ENCODE measurements around the gene POLR1E.

The POLR1E gene

GRCh38 chr9:37449862-37450632, 35.7 kb upstream of the POLR1E start:
- TF ChIP-seq, protein P1, sequence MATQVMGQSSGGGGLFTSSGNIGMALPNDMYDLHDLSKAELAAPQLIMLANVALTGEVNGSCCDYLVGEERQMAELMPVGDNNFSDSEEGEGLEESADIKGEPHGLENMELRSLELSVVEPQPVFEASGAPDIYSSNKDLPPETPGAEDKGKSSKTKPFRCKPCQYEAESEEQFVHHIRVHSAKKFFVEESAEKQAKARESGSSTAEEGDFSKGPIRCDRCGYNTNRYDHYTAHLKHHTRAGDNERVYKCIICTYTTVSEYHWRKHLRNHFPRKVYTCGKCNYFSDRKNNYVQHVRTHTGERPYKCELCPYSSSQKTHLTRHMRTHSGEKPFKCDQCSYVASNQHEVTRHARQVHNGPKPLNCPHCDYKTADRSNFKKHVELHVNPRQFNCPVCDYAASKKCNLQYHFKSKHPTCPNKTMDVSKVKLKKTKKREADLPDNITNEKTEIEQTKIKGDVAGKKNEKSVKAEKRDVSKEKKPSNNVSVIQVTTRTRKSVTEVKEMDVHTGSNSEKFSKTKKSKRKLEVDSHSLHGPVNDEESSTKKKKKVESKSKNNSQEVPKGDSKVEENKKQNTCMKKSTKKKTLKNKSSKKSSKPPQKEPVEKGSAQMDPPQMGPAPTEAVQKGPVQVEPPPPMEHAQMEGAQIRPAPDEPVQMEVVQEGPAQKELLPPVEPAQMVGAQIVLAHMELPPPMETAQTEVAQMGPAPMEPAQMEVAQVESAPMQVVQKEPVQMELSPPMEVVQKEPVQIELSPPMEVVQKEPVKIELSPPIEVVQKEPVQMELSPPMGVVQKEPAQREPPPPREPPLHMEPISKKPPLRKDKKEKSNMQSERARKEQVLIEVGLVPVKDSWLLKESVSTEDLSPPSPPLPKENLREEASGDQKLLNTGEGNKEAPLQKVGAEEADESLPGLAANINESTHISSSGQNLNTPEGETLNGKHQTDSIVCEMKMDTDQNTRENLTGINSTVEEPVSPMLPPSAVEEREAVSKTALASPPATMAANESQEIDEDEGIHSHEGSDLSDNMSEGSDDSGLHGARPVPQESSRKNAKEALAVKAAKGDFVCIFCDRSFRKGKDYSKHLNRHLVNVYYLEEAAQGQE (IDR thresholded peaks at IDR 0.05; ENCODE audit: insufficient replicate concordance, low read depth), result no peak
- TF ChIP-seq POLR2AphosphoS5 (IDR thresholded peaks at IDR 0.05; ENCODE audit: low read depth) (no peak), GABPA (IDR thresholded peaks at IDR 0.05; ENCODE audit: low read depth) (no peak), SPI1 (IDR thresholded peaks at IDR 0.05; ENCODE audit: borderline replicate concordance, low read depth) (no peak)
- TF ChIP-seq, protein P2, sequence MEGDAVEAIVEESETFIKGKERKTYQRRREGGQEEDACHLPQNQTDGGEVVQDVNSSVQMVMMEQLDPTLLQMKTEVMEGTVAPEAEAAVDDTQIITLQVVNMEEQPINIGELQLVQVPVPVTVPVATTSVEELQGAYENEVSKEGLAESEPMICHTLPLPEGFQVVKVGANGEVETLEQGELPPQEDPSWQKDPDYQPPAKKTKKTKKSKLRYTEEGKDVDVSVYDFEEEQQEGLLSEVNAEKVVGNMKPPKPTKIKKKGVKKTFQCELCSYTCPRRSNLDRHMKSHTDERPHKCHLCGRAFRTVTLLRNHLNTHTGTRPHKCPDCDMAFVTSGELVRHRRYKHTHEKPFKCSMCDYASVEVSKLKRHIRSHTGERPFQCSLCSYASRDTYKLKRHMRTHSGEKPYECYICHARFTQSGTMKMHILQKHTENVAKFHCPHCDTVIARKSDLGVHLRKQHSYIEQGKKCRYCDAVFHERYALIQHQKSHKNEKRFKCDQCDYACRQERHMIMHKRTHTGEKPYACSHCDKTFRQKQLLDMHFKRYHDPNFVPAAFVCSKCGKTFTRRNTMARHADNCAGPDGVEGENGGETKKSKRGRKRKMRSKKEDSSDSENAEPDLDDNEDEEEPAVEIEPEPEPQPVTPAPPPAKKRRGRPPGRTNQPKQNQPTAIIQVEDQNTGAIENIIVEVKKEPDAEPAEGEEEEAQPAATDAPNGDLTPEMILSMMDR (IDR thresholded peaks at IDR 0.05; ENCODE audit: insufficient read depth, low read length), result no peak
- no peak overlapping the region for H3K4me3 ChIP-seq (replicated peaks; ENCODE audit: insufficient read depth, low read length)
- no peak overlapping the region for H3K27ac ChIP-seq (replicated peaks)
- H3K27me3 ChIP-seq (ENCODE audit: insufficient read depth, poor library complexity, severe bottlenecking), result no peaks in the 10 kb centered on the region
- DNase-seq (ENCODE audit: low read depth in 1 of 2, low spot score in 1 of 2), result no peak

GRCh38 chr9:37451628-37452027, 34.1 kb upstream of the POLR1E start:
- Histone ChIP-seq H3K27ac (replicated peaks) (no peak overlapping the region), H3K4me3 (replicated peaks; ENCODE audit: insufficient read depth, low read length) (no peak overlapping the region), H3K27me3 (ENCODE audit: insufficient read depth, poor library complexity, severe bottlenecking) (no peaks in the 10 kb centered on the region)
- TF ChIP-seq POLR2AphosphoS5 (IDR thresholded peaks at IDR 0.05; ENCODE audit: low read depth), result no peak
- TF ChIP-seq, protein P2 (IDR thresholded peaks at IDR 0.05; ENCODE audit: insufficient read depth, low read length), result no peak
- no peak for TF ChIP-seq SPI1 (IDR thresholded peaks at IDR 0.05; ENCODE audit: borderline replicate concordance, low read depth)
- TF ChIP-seq GABPA (IDR thresholded peaks at IDR 0.05; ENCODE audit: low read depth), result no peak
- TF ChIP-seq, protein P1 (IDR thresholded peaks at IDR 0.05; ENCODE audit: insufficient replicate concordance, low read depth), result no peak
- no peak for DNase-seq (ENCODE audit: low read depth in 1 of 2, low spot score in 1 of 2)

DNA sequence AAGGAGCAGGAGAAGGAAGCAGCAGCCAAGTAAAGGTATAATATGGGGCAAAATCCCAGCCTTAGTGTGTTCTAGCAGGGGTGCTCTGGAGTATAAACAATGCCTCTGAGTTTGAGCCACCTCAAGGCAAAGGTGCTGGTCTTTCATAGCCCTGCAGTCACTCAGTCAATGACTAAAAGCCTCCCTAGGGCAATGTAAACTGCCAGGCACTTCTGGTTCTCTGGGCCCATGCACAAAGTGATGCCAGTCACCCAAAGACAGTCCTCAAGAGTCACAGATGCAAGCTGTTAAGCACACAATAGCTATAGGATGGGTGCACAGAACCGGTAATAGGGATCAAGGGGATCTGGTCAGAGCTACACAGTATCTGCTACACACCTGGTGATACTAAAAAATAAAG, 33.1 kb upstream of the POLR1E start:
- DNase-seq (ENCODE audit: low read depth in 1 of 2, low spot score in 1 of 2), result no peak
- Histone ChIP-seq H3K4me3 (replicated peaks; ENCODE audit: insufficient read depth, low read length) (no peak overlapping the region), H3K27ac (replicated peaks) (no peak overlapping the region), H3K27me3 (ENCODE audit: insufficient read depth, poor library complexity, severe bottlenecking) (no peaks in the 10 kb centered on the region)
- TF ChIP-seq SPI1 (IDR thresholded peaks at IDR 0.05; ENCODE audit: borderline replicate concordance, low read depth) (no peak), POLR2AphosphoS5 (IDR thresholded peaks at IDR 0.05; ENCODE audit: low read depth) (no peak), GABPA (IDR thresholded peaks at IDR 0.05; ENCODE audit: low read depth) (no peak)
- TF ChIP-seq, protein P1 (IDR thresholded peaks at IDR 0.05; ENCODE audit: insufficient replicate concordance, low read depth), result no peak
- TF ChIP-seq, protein P2 (IDR thresholded peaks at IDR 0.05; ENCODE audit: insufficient read depth, low read length), result no peak

Measured in HL-60 (cell line).